Cerebellar cortex (tissue), 1 donor: ENCODE results near the gene IGLL5.

Experiments
- DNase-seq: peaks from one replicate; pipeline ENCODE4 v3.0.0-alpha.2; 2015; ENCODE audit warnings: low spot score

IGLL5 gene

DNA sequence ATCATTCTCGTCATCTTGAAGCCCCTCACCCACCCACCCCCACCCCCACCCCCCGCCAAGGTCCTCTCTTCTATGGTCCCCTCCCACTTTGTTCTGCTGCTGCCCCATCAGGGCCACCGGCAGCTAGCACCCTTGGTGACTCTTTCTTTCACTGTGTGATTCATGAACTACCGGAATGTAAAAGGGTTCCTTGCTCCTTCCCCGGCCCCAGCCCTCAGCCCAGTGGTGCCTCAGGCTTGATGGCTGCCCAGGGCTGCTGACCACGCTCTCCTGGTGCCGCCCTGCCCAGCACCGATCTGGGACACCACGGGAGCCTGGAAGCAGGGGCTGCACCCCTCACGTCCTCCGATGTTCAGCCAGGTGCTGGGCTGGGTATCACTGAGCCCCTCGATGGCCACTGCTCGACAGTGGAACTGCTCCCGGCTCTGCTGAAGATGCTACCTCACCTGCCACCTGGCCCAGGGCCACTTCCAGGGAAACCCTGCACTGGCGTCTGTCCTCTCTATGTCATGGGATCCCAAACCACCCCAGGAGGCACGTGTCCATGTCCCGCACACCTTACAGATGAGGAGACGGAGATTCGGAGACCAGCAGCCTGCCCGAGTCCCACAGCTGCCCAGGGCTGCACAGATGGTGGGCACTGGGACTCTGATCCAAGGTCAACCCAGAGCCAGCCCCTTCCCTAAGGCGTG, 39.7 kb downstream of the IGLL5 start:
- no peak for DNase-seq

GRCh38 chr22:22927888-22928665, 40.5 kb downstream of the IGLL5 start:
- DNase-seq, result no peak

DNA sequence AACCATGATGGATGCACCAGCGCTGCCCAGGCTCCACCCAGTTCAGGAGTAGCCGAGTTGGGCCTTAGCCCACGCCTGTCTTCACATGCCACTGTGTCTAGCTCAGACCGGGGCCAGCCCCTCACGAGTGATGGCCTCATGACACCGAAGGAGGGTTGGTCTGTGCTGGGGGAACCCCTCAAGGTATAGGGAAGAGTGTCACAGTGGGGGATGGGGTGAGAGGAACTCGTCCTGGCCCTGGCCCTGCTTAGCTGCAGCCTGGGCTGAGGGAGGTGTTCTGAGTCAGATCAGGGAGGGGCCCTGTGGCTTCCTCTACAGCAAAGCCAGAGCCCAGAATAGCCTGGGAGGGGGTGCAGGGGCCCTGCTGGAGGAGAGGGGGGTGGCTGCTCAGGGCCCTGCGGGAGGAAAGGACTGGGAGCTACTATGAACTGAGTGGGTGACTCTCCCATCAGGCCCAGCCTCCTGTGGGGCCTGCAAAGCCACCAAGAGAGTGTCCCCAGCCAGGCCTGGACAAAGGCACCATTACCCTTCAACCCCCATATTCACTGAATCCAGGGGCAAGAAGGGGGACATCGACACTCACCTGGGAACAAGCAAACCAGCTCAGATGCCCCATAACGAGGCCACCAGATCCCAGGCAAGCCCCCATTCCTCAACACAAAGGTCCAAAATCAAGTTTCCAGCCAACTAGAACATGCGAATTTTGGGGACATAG, 41.2 kb downstream of the IGLL5 start:
- no peak for DNase-seq

GRCh38 chr22:22929381-22930221, 42.0 kb downstream of the IGLL5 start:
- DNase-seq, result no peak

GRCh38 chr22:22930222-22930497, 42.5 kb downstream of the IGLL5 start:
- no peak for DNase-seq

GRCh38 chr22:22930571-22931556, 43.2 kb downstream of the IGLL5 start:
- no peak for DNase-seq

- no peak for DNase-seq
These were observed 44.1 kb downstream of the IGLL5 start for GRCh38 chr22:22931557-22932270.

DNA sequence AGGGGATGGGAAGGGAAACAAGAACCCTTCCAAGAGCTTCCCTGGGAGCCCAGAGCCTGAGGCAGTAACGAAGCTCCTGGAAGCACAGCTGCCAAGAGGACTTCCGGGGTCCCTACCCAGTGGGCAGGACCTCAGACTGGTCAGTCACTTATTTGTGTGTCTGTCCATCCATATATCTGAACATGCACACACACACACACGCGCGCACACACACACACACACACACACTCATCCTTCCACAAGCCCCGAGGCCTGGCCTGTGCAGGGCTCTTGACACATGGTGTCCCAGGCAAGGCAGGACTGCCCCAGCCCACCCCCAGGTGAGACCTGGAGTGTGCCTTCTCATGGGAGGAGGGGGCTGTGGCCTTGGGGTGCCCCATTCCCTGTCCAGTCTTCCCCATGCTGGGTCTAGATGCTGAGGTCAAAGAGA, 44.9 kb downstream of the IGLL5 start:
- no peak for DNase-seq

DNA sequence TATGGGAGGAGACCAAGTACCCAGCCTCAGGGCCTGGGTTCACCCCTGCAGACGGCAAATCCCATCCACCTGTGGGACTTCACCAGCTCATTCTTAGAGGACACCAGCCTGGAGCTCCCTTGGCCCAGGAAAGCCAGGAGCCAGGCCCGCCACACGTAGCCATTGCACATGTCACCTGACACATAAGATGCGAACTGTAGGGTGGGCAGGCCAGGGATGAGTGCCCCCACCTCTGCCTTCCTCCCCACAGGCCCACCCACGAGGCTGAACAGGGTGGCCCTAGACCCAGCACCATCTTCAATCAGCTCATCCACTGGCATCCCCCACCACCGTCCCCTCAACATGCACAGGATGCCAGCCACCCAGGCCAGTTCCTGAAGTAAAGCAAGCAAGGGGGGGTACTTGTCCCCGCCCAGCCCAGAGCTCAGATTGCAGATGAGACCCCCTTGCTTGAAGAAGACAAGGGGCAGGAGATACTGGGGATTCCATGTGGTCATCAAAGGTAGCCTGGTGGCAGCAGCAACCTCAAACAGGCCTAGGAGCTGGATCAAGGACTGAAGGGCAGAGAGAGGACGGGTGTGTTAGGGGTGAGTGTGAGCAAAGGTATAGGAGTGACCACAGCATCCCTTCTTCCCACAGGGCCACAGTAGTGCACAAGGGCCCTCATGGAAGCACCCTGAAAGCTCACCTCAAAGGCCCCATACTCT, 45.6 kb downstream of the IGLL5 start:
- DNase-seq, result no peak

DNA sequence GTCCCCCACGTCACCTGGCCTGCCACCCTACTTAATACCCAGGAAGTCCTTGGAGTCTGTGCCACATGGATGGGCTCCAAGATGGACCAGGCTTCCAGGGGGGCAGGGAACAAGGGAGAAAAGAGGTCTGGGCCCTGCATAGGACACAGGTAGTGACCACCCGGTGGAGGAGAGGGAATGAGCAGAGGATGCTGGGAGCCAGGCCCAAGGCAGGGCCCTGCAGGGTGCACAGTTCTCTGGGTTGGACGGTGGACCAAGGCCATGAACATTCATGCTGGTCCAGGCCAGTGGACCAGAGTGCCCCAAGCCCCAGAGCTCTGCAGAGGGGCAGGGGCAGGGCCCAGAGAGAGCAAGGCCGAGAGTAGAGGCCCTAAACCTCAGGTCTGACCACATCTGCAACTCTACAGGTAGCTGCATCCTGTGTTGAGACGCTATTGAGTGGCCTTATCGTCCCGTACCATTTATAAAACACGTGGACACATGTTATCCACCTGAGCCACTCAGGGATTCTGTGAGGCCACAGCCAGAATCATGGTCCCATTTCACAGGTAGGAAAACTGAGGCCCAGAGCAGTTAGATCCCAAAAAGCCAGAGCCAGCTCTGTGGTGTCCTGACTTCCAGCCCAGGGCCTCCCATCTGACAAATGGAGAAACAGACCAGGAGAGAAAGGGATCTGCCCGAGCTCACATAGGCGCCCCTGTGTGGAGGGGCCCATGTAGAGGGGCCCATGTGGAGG, 46.4 kb downstream of the IGLL5 start:
- no peak for DNase-seq

- DNase-seq, result no peak
These were observed 47.0 kb downstream of the IGLL5 start for GRCh38 chr22:22934543-22935055.

DNA sequence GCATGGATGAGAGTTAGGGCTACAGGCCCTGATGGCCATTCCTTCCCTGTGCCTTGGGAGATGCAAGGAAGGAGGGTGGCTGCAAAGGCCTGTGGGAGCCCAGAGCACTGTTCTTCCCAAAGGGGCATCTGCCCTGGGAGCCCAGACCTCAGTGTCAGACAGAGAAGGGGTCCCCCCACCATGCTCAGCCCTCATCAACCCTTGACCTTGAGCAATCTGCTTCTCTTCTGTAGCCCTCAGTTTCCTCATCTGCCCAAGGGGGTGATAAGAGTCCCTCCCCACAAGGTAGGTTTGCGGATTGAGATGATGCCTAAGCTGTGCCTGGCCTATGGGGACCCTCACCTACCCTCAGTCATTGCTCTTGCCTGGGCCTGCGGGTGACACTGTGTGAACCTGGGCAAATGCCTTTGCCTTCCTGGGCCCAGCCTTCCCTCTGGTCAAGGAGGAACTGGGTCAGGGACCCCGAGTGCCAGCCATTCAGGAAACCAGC, 47.5 kb downstream of the IGLL5 start:
- DNase-seq, result no peak

DNA sequence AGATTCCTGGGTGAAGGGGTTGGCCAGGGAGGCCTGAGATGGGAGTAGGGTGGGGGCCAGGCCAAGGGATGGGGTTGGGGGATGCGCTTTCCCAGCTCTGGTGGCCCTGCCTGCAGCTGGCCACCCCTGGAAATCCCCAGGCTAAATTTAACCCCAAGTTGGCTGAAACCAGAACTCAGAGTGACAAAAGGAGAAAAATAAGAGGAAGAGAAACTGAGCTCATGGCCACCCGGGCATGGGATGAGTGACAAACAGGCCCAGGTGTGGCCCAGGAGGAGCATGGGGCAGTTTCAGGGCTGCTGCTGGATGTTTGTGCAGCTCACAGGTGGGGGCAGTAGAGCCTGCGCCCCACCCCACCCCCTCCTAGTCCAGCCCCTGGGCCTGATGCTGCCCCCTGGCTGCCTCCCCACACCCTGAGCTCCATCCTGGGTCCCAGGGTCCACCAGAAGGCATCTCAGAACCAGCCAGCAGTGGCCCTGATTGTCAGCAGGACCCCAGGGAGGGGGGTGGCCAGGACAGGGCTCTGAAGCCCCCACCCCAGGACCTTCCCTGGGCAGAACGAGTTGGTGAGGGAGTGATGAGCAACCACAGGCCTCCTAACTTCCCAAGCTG, 48.0 kb downstream of the IGLL5 start:
- DNase-seq, result no peak

GRCh38 chr22:22936180-22936914, 48.7 kb downstream of the IGLL5 start:
- DNase-seq, result no peak

DNA sequence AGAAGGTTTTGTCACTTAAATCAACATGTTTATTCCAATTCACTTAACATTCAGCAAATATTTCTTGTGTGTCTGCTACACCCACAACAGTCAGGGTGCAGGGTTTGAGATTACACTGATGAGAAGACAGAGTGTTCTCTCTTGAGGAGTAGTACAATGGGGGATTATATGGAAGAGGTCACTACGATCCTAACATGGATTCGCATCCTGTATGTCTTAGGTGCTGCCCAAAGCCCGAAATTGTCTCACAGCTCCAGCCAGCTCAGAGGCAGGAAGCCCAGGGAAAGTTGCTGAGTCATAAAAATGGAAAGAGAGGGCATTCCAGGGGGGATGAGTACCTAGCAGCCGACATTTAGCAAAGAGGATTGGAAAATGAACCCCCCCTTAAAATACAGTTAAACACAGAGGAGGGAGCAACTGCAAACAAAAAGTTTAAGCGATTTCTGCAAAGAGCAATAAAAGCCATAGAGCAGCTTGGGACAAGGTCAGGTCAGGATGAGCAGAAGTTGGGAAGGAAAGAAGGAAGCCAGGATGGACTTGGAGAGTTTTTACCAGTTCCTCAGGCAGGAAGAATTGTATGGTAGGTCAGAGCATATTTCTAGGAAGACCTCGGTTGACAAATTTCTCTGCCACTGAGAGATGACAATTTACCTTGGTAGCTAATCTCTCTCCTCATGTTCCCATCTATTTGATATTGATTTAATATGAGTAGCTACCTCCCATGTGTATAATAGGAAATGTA, 49.5 kb downstream of the IGLL5 start:
- no peak for DNase-seq

DNA sequence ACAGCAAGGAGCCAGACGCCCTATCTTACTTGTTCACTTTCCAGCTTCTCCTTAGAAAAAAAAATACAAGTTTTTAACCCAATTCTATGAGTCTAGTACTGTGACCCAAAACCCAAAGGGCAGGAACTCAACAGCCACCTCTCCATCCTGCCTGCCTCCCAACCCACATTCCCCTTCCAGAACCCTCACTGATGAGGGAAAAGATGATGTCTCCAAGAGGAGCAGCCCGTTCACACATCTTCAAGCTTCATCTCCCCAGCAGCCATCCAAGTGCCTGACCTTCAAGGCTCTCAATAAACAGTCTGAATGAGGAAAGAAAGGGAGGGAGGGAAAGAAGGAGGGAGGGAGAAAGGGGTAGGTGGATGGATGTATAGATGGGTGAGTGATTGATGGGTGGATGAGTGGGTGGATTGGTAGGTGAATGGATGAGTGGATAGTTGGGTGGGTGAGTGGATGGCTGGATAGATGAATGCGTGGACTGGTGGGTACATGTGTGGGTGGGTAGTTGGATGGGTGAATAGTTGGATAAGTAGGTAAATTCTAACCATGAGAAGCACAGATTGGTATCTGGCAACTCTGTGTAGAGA, 50.4 kb downstream of the IGLL5 start:
- no peak for DNase-seq
